Loucy (cell line): ENCODE measurements around the gene SLC38A1.
"Not testable (repeated sequence)": the region's sequence is repeated elsewhere in the genome, so short reads cannot be mapped to it uniquely, and the experiment has no call there.

Experiments used
- H2AFZ ChIP-seq: fragments of 200-600 bp; sonication (generic); 2 replicates; pipeline ENCODE4 v1.6.0; 2016; ENCODE audit warnings: antibody characterized with exemption, mild to moderate bottlenecking, low read length, moderate library complexity
- H3F3A ChIP-seq: fragments of 200-600 bp; 2 replicates; pipeline ENCODE4 v1.6.0; 2016; ENCODE audit warnings: antibody characterized with exemption, low read depth, mild to moderate bottlenecking
- H3K27me3 ChIP-seq: fragments of 200-600 bp; sonication (generic); 2 replicates; pipeline ENCODE4 v1.6.1; 2014; ENCODE audit warnings: low read length, mild to moderate bottlenecking; ENCODE audit not compliant: insufficient read depth, poor library complexity, severe bottlenecking
- H3K36me3 ChIP-seq: fragments of 200-600 bp; sonication (generic); 2 replicates; pipeline ENCODE4 v1.6.1; 2016; ENCODE audit warnings: low read length; ENCODE audit not compliant: insufficient read depth
- H3K4me1 ChIP-seq: fragments of 200-600 bp; sonication (generic); 2 replicates; pipeline ENCODE4 v1.5.1; 2014; ENCODE audit warnings: low read length, mild to moderate bottlenecking; ENCODE audit not compliant: insufficient read depth, poor library complexity, severe bottlenecking
- H3K4me2 ChIP-seq: fragments of 200-600 bp; sonication (generic); 2 replicates; pipeline ENCODE4 v1.6.0; 2014; ENCODE audit warnings: antibody characterized with exemption, low read length, low read depth, mild to moderate bottlenecking; ENCODE audit not compliant: poor library complexity, severe bottlenecking
- H3K4me3 ChIP-seq: fragments of 200-600 bp; sonication (generic); 2 replicates; pipeline ENCODE4 v1.5.1; 2014; ENCODE audit warnings: low read length, mild to moderate bottlenecking, mixed read lengths; ENCODE audit not compliant: poor library complexity, severe bottlenecking
- H3K79me2 ChIP-seq: fragments of 200-600 bp; sonication (generic); 2 replicates; pipeline ENCODE4 v1.6.1; 2014; ENCODE audit warnings: low read length; ENCODE audit not compliant: insufficient read depth
- H3K9ac ChIP-seq: fragments of 200-600 bp; sonication (generic); 2 replicates; pipeline ENCODE4 v1.6.0; 2014; ENCODE audit warnings: mild to moderate bottlenecking, low read depth, low read length, moderate library complexity; ENCODE audit not compliant: poor library complexity, severe bottlenecking
- H3K9me2 ChIP-seq: fragments of 200-600 bp; sonication (generic); replicated peaks from 2 replicates; pipeline ENCODE4 v1.6.1; 2016; ENCODE audit warnings: low read depth, low read length, mixed read lengths
- H3K9me3 ChIP-seq: fragments of 200-600 bp; sonication (generic); 2 replicates; pipeline ENCODE4 v1.6.1; 2014; ENCODE audit warnings: mild to moderate bottlenecking, antibody characterized with exemption, low read length, low read depth; ENCODE audit not compliant: insufficient read depth
- H4K20me1 ChIP-seq: fragments of 200-600 bp; sonication (generic); 2 replicates; pipeline ENCODE4 v1.6.0; 2014; ENCODE audit warnings: antibody characterized with exemption, low read length, mild to moderate bottlenecking; ENCODE audit not compliant: insufficient read depth, poor library complexity, severe bottlenecking
- EZH2phosphoT487 ChIP-seq: fragments of 200-600 bp; IDR thresholded peaks from 2 replicates; pipeline ENCODE4 v1.6.1; 2018; ENCODE audit warnings: antibody characterized with exemption, mild to moderate bottlenecking, moderate library complexity, borderline replicate concordance
- TF ChIP-seq, protein P1 (sequence below): fragments of 200-600 bp; sonication (generic); conservative IDR thresholded peaks from 2 replicates; pipeline ENCODE4 v1.5.1; 2014; ENCODE audit warnings: mild to moderate bottlenecking, antibody characterized with exemption, low read length

SLC38A1 gene

DNA sequence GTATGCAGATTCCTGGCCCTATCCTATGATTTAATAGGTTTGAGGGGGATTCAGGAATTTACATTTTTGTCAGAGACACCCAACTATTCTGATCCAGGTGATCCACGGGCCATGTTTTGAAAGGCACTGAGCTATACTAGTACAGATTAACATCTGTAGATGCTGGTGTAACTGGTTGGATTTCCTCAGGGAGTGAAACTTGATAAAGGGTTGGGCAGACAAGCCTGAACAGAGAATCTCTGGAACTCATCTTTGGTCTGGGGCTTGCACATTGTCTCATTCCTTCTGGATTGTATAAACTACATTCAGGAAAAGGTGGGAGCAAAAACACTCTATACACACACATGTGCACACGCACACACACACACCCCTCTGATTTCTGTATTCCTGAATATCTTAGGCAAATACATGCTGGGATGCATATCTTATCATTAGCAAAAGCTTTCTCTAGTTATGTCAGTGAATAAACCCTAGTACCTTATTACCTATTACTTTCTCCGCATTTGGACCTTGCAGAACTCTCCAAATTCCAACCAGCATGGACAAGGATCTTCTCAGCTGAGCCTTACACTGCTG is 104.6 kb downstream of the SLC38A1 start:
- no peak for TF ChIP-seq EZH2phosphoT487
- TF ChIP-seq, protein P1, sequence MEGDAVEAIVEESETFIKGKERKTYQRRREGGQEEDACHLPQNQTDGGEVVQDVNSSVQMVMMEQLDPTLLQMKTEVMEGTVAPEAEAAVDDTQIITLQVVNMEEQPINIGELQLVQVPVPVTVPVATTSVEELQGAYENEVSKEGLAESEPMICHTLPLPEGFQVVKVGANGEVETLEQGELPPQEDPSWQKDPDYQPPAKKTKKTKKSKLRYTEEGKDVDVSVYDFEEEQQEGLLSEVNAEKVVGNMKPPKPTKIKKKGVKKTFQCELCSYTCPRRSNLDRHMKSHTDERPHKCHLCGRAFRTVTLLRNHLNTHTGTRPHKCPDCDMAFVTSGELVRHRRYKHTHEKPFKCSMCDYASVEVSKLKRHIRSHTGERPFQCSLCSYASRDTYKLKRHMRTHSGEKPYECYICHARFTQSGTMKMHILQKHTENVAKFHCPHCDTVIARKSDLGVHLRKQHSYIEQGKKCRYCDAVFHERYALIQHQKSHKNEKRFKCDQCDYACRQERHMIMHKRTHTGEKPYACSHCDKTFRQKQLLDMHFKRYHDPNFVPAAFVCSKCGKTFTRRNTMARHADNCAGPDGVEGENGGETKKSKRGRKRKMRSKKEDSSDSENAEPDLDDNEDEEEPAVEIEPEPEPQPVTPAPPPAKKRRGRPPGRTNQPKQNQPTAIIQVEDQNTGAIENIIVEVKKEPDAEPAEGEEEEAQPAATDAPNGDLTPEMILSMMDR = no peak
- H3K9me3 ChIP-seq = no peaks in the 10 kb centered on the region
- H4K20me1 ChIP-seq = no peaks in the 10 kb centered on the region
- H3K4me3 ChIP-seq = no peak overlapping the region
- no peaks in the 10 kb centered on the region for H3K79me2 ChIP-seq
- no peak overlapping the region for H3K9ac ChIP-seq
- no peaks in the 10 kb centered on the region for H3K9me2 ChIP-seq
- H3K27me3 ChIP-seq = no peaks in the 10 kb centered on the region
- no peaks in the 10 kb centered on the region for H3K36me3 ChIP-seq
- H3K4me2 ChIP-seq = no peak overlapping the region
- no peaks in the 10 kb centered on the region for H3K4me1 ChIP-seq
- no peak overlapping the region for H2AFZ ChIP-seq
- no peaks in the 10 kb centered on the region for H3F3A ChIP-seq

DNA sequence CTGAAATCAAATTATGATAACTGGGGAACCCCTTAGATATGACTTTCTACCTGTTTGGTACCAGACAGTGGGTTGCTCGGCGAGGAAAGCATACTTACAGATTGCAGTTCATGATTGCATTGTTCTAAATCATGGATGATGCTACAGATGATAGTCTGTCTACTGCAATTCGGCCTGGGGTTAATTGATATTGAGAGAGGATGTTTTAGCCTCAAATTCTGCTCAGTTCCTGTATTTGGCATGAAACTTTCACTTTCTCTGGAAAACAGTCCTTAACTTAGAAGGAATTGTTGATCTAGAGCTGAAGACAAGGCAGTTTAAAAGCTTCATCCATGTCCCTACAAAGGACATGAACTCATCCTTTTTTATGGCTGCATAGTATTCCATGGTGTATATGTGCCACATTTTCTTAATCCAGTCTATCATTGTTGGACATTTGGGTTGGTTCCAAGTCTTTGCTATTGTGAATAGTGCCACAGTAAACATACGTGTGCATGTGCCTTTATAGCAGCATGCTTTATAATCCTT is 106.2 kb downstream of the SLC38A1 start:
- H2AFZ ChIP-seq, H3K79me2 ChIP-seq, H3F3A ChIP-seq, H4K20me1 ChIP-seq, H3K36me3 ChIP-seq, H3K4me3 ChIP-seq, H3K4me1 ChIP-seq, H3K27me3 ChIP-seq, H3K9me2 ChIP-seq, H3K4me2 ChIP-seq, H3K9ac ChIP-seq, H3K9me3 ChIP-seq: not testable (repeated sequence)

DNA sequence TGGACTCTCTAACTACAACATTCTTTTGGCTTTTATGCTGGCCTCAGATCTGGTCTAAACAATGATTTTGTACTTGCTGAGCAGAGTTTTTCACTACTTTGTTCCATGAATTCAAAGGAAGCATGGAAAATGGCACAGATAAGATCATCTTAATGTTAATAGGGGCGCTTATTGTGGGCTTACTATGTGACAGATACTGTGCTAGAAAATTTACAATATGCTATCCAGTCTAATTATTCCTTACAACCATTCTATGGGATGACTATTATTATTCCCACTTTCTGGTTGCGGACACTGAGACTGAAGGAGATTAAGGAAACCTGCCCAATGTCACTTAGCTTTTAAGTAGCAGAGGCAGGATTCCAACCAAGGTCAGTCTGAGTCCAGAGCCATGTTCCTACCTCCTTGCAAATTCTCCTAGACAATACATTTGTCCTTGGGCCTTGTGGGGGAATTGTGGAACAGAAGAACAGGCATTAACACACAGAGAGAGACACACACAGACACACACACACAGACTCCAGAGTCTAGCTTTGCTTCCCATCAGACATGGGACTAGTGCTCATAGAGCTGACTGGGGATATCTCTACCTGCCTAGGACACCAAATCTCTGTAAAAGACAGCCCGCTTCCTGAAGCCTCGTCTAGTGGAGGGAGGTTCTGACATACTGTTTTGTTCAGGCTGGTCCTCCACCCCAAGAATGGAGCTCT is 107.7 kb downstream of the SLC38A1 start:
- Histone ChIP-seq H3K4me1 (peaks cover 4% of the 10 kb centered on the region), H3K9me3 (no peaks in the 10 kb centered on the region), H3K9ac (no peak overlapping the region), H3F3A (no peaks in the 10 kb centered on the region), H4K20me1 (no peaks in the 10 kb centered on the region), H3K4me3 (no peak overlapping the region), H3K36me3 (no peaks in the 10 kb centered on the region), H3K27me3 (no peaks in the 10 kb centered on the region), H3K79me2 (no peaks in the 10 kb centered on the region), H2AFZ (no peak overlapping the region), H3K4me2 (no peak overlapping the region), H3K9me2 (no peaks in the 10 kb centered on the region)
- no peak for TF ChIP-seq EZH2phosphoT487
- TF ChIP-seq, protein P1 = no peak
